OCI-LY7 (cell line): ENCODE data around the gene HMGB4.

ENCODE experiments used
- CTCF ChIP-seq: fragments of 200-600 bp; sonication (generic); conservative IDR thresholded peaks from 2 replicates; pipeline ENCODE4 v1.5.1; 2014; ENCODE audit warnings: mild to moderate bottlenecking, antibody characterized with exemption, low read length, moderate library complexity, mixed read lengths
- EZH2phosphoT487 ChIP-seq: fragments of 200-600 bp; sonication (generic); IDR thresholded peaks from 2 replicates; pipeline ENCODE4 v1.6.1; 2018; ENCODE audit warnings: low read depth, borderline replicate concordance, mild to moderate bottlenecking, mixed run types, antibody characterized with exemption, low read length, moderate library complexity, mixed read lengths

- TF ChIP-seq CTCF (no peak), EZH2phosphoT487 (no peak)
Observed at GRCh38 chr1:33828059-33828458, 35.8 kb upstream of the HMGB4 start.
